Measurements from ENCODE around the gene GCHFR.
A peak's percentile ranks its signal among the peaks of the same experiment; 100 is the strongest.

Gene GCHFR
- long read RNA-seq, donor 1, transcript GCHFR-201 (3 exons, 777 nt) = major isoform, 73 of 77 reads
- long read RNA-seq, donor 1, partial matches to known transcripts = 0 of 77 reads
- long read RNA-seq, donor 1, other reads (novel, unspliced or antisense) = 0 of 77 reads
- long read RNA-seq, donor 2, transcript GCHFR-202 (2 exons, 785 nt) = minor isoform, 6 of 73 reads
- long read RNA-seq, donor 2, transcript GCHFR-201 (3 exons, 777 nt) = major isoform, 48 of 73 reads
- long read RNA-seq, donor 2, partial matches to known transcripts = 19 of 73 reads
- long read RNA-seq, donor 2, other reads (novel, unspliced or antisense) = 0 of 73 reads
- long read RNA-seq, donor 3, transcript GCHFR-201 (3 exons, 777 nt) = major isoform, 17 of 23 reads
- long read RNA-seq, donor 3, partial matches to known transcripts = 5 of 23 reads
- long read RNA-seq, donor 3, other reads (novel, unspliced or antisense) = 0 of 23 reads
- long read RNA-seq, donor 4, transcript GCHFR-201 (3 exons, 777 nt) = major isoform, 26 of 28 reads
- long read RNA-seq, donor 4, partial matches to known transcripts = 0 of 28 reads
- long read RNA-seq, donor 4, other reads (novel, unspliced or antisense) = 0 of 28 reads
- long read RNA-seq, donor 5, transcript GCHFR-201 (3 exons, 777 nt) = major isoform, 49 of 61 reads
- long read RNA-seq, donor 5, partial matches to known transcripts = 11 of 61 reads
- long read RNA-seq, donor 5, other reads (novel, unspliced or antisense) = 0 of 61 reads
- long read RNA-seq, donor 6, transcript GCHFR-201 (3 exons, 777 nt) = major isoform, 33 of 56 reads
- long read RNA-seq, donor 6, partial matches to known transcripts = 21 of 56 reads
- long read RNA-seq, donor 6, other reads (novel, unspliced or antisense) = 0 of 56 reads
- long read RNA-seq, donor 7 = 0 reads
- long read RNA-seq, donor 8, transcript GCHFR-201 (3 exons, 777 nt) = major isoform, 42 of 44 reads
- long read RNA-seq, donor 8, partial matches to known transcripts = 0 of 44 reads
- long read RNA-seq, donor 8, other reads (novel, unspliced or antisense) = 0 of 44 reads

GRCh38 chr15:40763801-40764628 lies at the start of gene GCHFR:
Gene GCHFR, plus strand, starts transcription at chr15:40764068. Its CDS starts 113 bp downstream, at chr15:40764181.
- peak; percentile 92 for DNase-seq

DNA sequence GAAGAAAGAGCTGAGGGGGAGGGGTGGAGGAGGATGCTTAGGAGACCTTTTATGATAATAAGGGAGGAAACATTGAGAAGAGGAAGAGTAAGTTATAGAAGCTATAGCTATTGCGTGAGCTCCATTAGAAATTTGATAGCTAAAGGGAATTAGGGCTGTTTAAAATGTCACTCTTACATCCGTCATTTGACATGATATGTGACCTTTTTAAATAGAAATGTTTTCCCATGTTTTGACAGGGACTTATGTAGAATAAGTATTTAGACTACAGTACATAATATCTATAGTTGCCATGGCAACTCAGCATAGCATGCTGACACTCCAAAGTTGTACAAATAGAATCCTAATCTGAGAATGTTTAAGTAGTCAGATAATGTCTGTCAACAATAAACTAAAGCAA lies 49.7 kb upstream of the GCHFR start:
- DNase-seq = no peak

GRCh38 chr15:40716165-40716564 lies 47.7 kb upstream of the GCHFR start:
- DNase-seq = no peak

DNA sequence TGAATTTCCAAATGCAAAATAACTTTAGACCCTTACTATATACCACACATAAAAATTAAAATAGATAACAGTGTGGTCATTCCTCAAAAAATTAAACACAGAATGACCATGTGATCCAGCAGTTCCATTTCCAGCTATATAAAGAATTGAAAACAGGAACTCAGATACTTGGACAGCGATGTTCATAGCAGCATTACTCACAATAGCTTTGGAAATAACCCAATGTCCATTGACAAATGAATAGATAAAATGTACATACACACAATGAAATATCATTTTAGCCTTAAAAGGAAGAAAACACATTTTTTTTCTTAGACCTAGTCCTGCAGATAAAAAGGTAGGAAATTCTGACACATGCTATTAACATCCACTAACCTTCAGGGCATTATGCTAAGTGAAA lies 42.2 kb upstream of the GCHFR start:
- DNase-seq = no peak

GRCh38 chr15:40722354-40722753 lies 41.5 kb upstream of the GCHFR start:
- no peak for DNase-seq

DNA sequence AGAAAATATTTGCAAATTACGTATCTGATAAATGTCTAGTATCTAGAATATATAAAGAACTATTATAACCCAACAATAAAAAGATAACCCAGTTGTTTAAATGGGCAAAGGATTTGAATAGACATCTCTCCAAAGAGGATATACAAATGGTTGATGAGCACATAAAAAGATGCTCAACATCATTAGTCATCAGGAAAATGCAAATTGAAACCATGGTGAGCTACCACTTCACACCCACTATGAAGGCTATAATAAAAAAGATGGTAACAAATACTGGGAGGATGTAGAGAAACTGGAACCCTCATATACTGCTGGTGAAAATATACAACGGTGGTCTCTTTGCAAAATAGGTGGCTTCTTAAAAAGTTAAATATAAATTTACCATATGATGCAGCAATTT lies 40.9 kb upstream of the GCHFR start:
- no peak for DNase-seq

- DNase-seq = no peak
Observed at GRCh38 chr15:40723919-40724318, 39.9 kb upstream of the GCHFR start.

GRCh38 chr15:40731034-40731433 lies 32.8 kb upstream of the GCHFR start:
- no peak for DNase-seq

DNA sequence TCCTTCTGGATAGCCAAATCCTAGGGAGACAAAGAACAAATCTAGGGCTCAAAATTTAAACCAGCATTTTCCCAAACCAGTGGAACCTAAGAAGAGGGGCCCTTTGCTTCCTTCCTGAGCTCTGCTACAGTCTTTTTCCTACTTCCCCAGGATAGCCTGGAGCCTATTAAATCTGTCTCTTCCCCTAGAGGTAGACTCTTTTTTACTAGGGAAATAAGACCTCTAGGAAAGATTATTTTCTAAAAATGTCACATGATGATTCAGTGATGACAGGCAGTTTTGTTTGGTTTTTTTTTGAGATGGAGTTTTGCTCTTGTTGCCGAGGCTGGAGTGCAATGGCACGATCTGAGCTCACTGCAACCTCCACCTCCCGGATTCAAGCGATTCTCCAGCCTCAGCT lies 27.3 kb upstream of the GCHFR start:
- no peak for DNase-seq

GRCh38 chr15:40737048-40737447 lies 26.8 kb upstream of the GCHFR start:
- no peak for DNase-seq

- DNase-seq = no peak
Observed at GRCh38 chr15:40739047-40739446, 24.8 kb upstream of the GCHFR start.

- no peak for DNase-seq
Observed at GRCh38 chr15:40739854-40740253, 24.0 kb upstream of the GCHFR start.

DNA sequence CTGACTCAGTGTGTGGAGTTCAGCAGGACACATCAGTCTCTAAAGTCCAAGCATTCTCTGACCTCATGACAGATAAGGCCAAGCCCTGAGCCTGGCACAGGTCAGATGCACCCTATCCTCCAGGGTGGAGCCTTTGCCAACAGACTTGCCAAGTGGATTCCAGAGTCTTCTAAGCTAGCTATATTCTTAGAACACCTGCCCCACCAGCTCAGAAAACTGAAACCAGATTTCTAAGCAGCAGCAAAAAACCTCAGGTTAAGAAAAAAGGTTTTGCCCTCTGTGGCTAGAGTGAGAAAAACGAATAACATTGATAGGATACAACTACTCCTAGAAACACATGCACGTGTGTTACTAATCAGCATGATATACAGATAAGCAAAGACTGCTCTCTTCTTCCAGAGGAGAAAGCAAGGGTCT lies 20.4 kb upstream of the GCHFR start:
- no peak for DNase-seq

DNA sequence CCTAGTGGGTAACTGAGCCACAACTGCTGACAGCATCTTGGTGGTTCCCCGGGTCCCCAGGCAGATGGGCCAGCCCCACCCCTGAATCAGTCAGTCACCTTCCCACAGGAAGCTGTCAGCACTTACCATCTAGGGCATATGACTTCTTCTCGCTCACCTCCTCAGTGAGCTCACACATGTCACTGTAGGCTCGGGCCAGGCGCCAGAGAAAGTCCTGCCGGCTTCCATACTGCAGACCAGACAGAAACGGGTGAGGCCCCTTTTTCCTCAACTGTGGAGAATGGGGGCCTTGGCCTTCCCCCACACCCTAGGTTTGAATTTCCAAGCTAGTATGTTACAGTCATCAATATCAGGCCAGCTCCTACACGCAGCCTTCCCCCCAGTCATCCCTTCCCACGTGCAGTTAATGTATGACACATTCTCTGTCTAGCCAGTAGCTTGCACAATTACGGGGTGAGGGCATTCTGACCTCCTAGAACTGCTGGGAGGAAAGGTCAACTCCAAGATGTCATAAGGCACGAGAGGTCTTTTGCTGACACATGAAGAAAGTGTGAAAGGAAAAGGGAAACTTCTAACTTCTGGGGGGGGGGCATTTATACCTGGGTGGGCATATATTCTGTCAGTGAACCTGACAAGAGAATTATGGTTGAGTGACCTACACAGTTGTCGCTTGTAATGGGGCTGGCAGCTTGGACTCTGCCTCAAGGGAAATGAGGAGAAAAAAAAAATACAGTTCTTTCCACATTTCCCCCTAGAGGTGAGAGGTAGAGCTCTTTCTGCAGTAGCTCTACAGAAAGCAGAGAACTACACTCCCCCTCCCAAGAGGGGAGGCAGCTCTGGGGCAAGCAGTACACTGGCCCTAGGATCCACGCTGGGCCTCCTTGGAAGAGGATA lies 19.7 kb upstream of the GCHFR start:
- DNase-seq = no peak

GRCh38 chr15:40744815-40745152 lies 19.1 kb upstream of the GCHFR start:
- no peak for DNase-seq

DNA sequence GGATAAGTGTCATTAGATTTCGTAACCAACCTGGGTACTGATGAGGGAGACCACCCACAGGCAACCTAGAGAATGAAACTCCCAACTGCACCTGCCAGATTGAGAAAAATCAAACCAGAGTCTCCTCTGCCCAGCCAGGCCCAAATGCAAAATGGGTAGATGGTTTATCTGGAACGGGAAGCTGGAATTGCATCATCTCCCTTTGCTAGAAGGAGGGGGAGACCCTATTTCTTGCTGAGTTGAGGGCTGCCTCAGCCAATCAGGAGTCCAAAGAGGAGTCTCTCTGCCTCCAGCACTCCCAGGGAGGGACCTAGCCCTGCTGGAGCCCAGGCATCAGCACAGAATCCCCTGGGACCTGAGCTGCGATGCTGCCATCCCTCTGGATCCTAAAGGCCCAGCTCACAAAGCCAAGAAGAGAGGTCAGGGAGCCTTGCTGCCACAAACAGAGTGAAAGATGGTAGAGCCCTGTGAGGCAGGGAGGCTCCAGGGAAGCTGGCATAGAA lies 16.9 kb upstream of the GCHFR start:
- DNase-seq = no peak

DNA sequence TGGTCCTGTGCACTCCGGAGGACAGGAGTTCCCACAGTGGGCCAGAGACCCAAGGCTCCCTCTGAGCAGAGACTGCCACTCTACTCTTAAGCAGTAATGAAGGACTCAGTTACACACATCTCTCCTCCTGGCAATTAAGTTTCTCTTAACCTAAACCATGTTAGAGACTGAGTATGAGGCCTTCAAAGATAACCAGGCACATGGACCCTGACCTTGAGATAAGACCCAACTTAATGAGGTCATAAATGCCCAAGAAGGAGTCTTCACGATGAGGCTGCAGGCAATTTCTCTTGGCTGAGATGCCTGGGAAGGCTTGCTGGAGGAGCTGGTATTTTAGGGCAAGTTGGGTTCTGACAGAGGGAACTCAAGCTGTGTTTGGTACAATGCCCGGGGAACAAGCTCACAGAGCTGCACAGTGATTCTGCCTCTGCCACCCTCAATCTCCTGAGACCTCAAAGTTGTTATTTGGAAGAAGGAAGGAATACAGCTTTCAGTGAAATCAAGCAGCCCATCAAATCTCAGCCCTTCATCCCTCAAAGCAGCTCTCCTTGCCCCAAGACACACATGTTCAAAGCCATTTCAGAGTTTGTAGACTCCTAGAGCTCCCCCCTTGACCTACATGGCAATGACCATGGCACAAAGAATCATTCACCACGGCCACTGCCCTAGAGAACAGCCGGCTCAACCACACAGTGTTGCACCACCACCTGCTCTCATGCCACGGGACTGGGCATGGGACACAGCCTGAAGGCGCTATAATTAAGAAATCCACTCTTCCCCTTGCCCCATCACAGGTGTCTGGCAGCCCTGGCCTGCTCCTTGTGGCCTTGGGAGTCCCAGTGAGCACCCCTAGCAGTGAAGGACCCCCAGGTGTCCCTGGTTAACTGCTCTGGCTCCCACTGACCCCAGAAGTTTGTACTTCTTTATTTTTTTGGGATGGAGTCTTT lies 15.9 kb upstream of the GCHFR start:
- DNase-seq = no peak

- no peak for DNase-seq
Observed at GRCh38 chr15:40749151-40749630, 14.7 kb upstream of the GCHFR start.

DNA sequence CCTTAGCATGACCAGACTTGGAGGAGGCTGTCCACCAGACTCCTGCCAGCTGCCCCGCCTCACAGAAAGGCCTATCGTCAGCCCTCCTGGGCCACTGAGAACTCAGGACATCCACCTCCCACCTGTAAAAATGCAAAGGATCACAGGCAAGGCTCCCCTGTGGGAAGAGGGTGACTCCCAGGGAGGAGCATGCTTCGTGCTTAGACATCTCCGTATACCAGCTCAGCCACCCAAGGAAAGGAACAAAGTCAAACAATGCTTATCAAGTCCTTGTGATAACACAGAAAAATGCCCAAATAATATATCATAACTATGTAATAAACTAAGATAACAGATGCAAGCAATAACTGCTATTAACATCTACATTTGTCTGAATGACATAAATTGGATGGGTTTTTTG lies 13.0 kb upstream of the GCHFR start:
- DNase-seq = no peak

- no peak for DNase-seq
Observed at GRCh38 chr15:40751745-40752144, 12.1 kb upstream of the GCHFR start.

All from right kidney (tissue), 9 donors.